A549 (cell line): ENCODE data around the gene EFNA3. TPM values are rescaled to one million over a fixed set of nuclear protein-coding genes. Genes with fewer than 3 reads are reported as not detected.

ENCODE experiments used
- ATAC-seq, 2 experiments: fragments of 200-7000 bp in 1 of 2; fragments of >200 bp in 1 of 2; cut with Nextera tagmentation in 1 of 2; cut with Tn5 transposase in 1 of 2; 3 replicates each; pipeline versions ENCODE4 v1.8.0 to v1.9.1; 2018 to 2020; ENCODE audit warnings: mild to moderate bottlenecking in 1 of 2, moderate library complexity in 1 of 2
- CTCF ChIA-PET: fragments of 300-600 bp; sonication (Branson Sonifier 250); formaldehyde crosslinking; extraction: SDS; loops from one replicate; lab custom pipeline; 2021; ENCODE audit warnings: antibody characterized with exemption, inconsistent platforms; lab: Yijun Ruan, JAX
- POLR2A ChIA-PET: fragments of 350-600 bp; formaldehyde crosslinking; extraction: SDS; loops from one replicate; lab custom pipeline; 2021; ENCODE audit warnings: antibody characterized with exemption, inconsistent platforms; lab: Yijun Ruan, JAX
- DNase-seq, 2 experiments: peaks; one replicate each; pipeline versions ENCODE4 v3.0.0 to v3.0.0-alpha.2; 2011 to 2016; ENCODE audit warnings: low read depth in 1 of 2, low spot score in 1 of 2
- FAIRE-seq: peaks from 2 replicates; lab custom pipeline; 2011; peaks lifted over from hg19 to GRCh38; lab: Jason Lieb, UNC
- H3K27ac ChIP-seq, 2 experiments: fragments of >200 bp; sonication (Bioruptor Twin); formaldehyde crosslinking; 3 replicates each; pipeline ENCODE4 v1.5.1; 2016 to 2017
- H3K4me1 ChIP-seq: fragments of >200 bp; sonication (Bioruptor Twin); formaldehyde crosslinking; 3 replicates; pipeline ENCODE4 v1.6.1; 2016
- H3K4me2 ChIP-seq: fragments of >200 bp; sonication (Bioruptor Twin); formaldehyde crosslinking; 3 replicates; pipeline ENCODE4 v1.6.1; 2016
- H3K4me3 ChIP-seq: fragments of >200 bp; sonication (Bioruptor Twin); formaldehyde crosslinking; 3 replicates; pipeline ENCODE4 v1.5.1; 2016
- H3K9me3 ChIP-seq: fragments of >200 bp; sonication (Bioruptor Twin); formaldehyde crosslinking; 3 replicates; pipeline ENCODE4 v1.6.1; 2016
- BCL3 ChIP-seq: fragments of >200 bp; sonication (Bioruptor Twin); formaldehyde crosslinking; IDR thresholded peaks from 3 replicates; pipeline ENCODE4 v1.6.1; 2016
- CBX8 ChIP-seq: fragments of 200-600 bp; sonication (generic); IDR thresholded peaks from 2 replicates; pipeline ENCODE4 v1.6.1; 2016
- CHD4 ChIP-seq: fragments of 200-600 bp; sonication (generic); IDR thresholded peaks from 2 replicates; pipeline ENCODE4 v1.6.1; 2016; ENCODE audit warnings: antibody characterized with exemption, mild to moderate bottlenecking, borderline replicate concordance
- CTCF ChIP-seq: fragments of >200 bp; sonication (Bioruptor Twin); formaldehyde crosslinking; IDR thresholded peaks from 3 replicates; pipeline ENCODE4 v1.5.1; 2016
- E2F6 ChIP-seq: IDR thresholded peaks from 2 replicates; pipeline ENCODE4 v1.6.1; 2012; ENCODE audit warnings: low read depth, borderline replicate concordance
- EHMT2 ChIP-seq: fragments of 200-600 bp; sonication (generic); IDR thresholded peaks from 2 replicates; pipeline ENCODE4 v1.6.1; 2016; ENCODE audit warnings: antibody characterized with exemption, low read depth, mild to moderate bottlenecking, moderate library complexity
- EP300 ChIP-seq, 2 experiments: fragments of >200 bp; sonication (Bioruptor Twin); formaldehyde crosslinking; IDR thresholded peaks; 2 replicates in 1 of 2; 3 replicates in 1 of 2; pipeline ENCODE4 v1.6.1; 2016 to 2017
- FOSL2 ChIP-seq, 2 experiments: fragments of 450-650 bp in 1 of 2; fragments of >200 bp in 1 of 2; sonication (Bioruptor Twin) in 1 of 2; formaldehyde crosslinking; IDR thresholded peaks; 2 replicates each; pipeline versions ENCODE4 v1.5.0 to v1.6.1; 2016 to 2020; ENCODE audit warnings: mild to moderate bottlenecking in 1 of 2, moderate library complexity in 1 of 2
- FOXS1 ChIP-seq: fragments of 250-450 bp; sonication (Bioruptor Pico); IDR thresholded peaks from 2 replicates; pipeline ENCODE4 v1.5.0; 2020; ENCODE audit warnings: mild to moderate bottlenecking, moderate library complexity
- GATA3 ChIP-seq: IDR thresholded peaks from 2 replicates; pipeline ENCODE4 v1.6.1; 2012; ENCODE audit warnings: borderline replicate concordance
- HEYL ChIP-seq: fragments of 250-450 bp; sonication (Bioruptor Pico); IDR thresholded peaks from 2 replicates; pipeline ENCODE4 v1.8.0; 2021; ENCODE audit warnings: mild to moderate bottlenecking, moderate library complexity
- HMGXB4 ChIP-seq: fragments of 250-450 bp; sonication (Bioruptor Pico); IDR thresholded peaks from 2 replicates; pipeline ENCODE4 v1.5.0; 2021; ENCODE audit warnings: mild to moderate bottlenecking, moderate library complexity, borderline replicate concordance
- HOXA7 ChIP-seq: fragments of 250-450 bp; sonication (Bioruptor Pico); IDR thresholded peaks from 2 replicates; pipeline ENCODE4 v1.5.0; 2020; ENCODE audit warnings: mild to moderate bottlenecking, moderate library complexity
- MAFK ChIP-seq: fragments of 450-650 bp; IDR thresholded peaks from 2 replicates; pipeline ENCODE4 v1.6.1; 2014; ENCODE audit not compliant: partially characterized antibody
- MAX ChIP-seq: IDR thresholded peaks from 2 replicates; pipeline ENCODE4 v1.6.1; 2012
- MAZ ChIP-seq: fragments of 150-350 bp; IDR thresholded peaks from 2 replicates; pipeline ENCODE4 v1.6.1; 2014; ENCODE audit warnings: antibody characterized with exemption, low read depth, low read length, borderline replicate concordance
- NPAS2 ChIP-seq: fragments of 250-450 bp; sonication (Bioruptor Pico); IDR thresholded peaks from 2 replicates; pipeline ENCODE4 v1.8.0; 2022; ENCODE audit warnings: mild to moderate bottlenecking, moderate library complexity, borderline replicate concordance
- PHF8 ChIP-seq: fragments of 200-600 bp; sonication (generic); IDR thresholded peaks from 2 replicates; pipeline ENCODE4 v1.6.1; 2016; ENCODE audit warnings: low read depth, mild to moderate bottlenecking, antibody characterized with exemption, moderate library complexity, borderline replicate concordance
- POLR2A ChIP-seq: IDR thresholded peaks from 2 replicates; pipeline ENCODE4 v1.6.1; 2012; ENCODE audit warnings: mild to moderate bottlenecking, low read length
- POLR2AphosphoS2 ChIP-seq: conservative IDR thresholded peaks from 2 replicates; pipeline ENCODE4 v1.6.1; 2012; ENCODE audit warnings: low read length, improper control_type of control experiment, inconsistent platforms
- RCOR1 ChIP-seq: fragments of 150-350 bp; IDR thresholded peaks from 2 replicates; pipeline ENCODE4 v1.6.1; 2014; ENCODE audit warnings: antibody characterized with exemption, low read length, low read depth
- SMC3 ChIP-seq: fragments of >200 bp; sonication (Bioruptor Twin); formaldehyde crosslinking; IDR thresholded peaks from 3 replicates; pipeline ENCODE4 v1.6.1; 2018; ENCODE audit warnings: inconsistent platforms
- WGBS: methylation state at CpG from one replicate; pipeline ENCODE4 v1.1.6; 2017; ENCODE audit errors: missing lambda C conversion rate; 5-methylcytosine and 5-hydroxymethylcytosine counted together
- polyA plus RNA-seq, 4 experiments: library from polyadenylated mRNA; depleted of rRNA in 3 of 4; stranded (reverse); fragments of >200 nt; fragmentation: RNase III in 1 of 4; extraction: RNeasy Plus Mini Kit Qiagen cat#74134 plus additional on column Dnase treatment in 1 of 4; gene quantifications; 2 replicates in 3 of 4; 3 replicates in 1 of 4; pipeline ENCODE4 v1.2.3, GENCODE V29; 2011 to 2017

EFNA3 gene
- polyA plus RNA-seq, 2 of the 4 experiments (the other 2 are of a cell fraction): 1.9 to 2.7 TPM

GRCh38 chr1:155050560-155051341, 27.9 kb upstream of the EFNA3 start, which contains the start of gene ADAM15 (continued):
- peak; percentile 89 for TF ChIP-seq CTCF
- no peak for TF ChIP-seq CHD4
- no peak for TF ChIP-seq RCOR1
- TF ChIP-seq SMC3: peak; percentile 69
- no peak; the same call in 1 of the 2 replicates for TF ChIP-seq PHF8

- Histone ChIP-seq H3K27ac (peak overlapping the region; percentile 93 to 94), H3K4me2 (peak overlapping the region; percentile 97), H3K4me1 (peaks cover 22% of the 10 kb centered on the region), H3K4me3 (peak overlapping the region; percentile 94), H3K9me3 (no peaks in the 10 kb centered on the region)
- ATAC-seq: peak in 1 of 2 experiments; percentile 23; a peak in 4 of 6 replicates
- DNase-seq: no peak
- CTCF ChIA-PET: interaction anchor here (1.0 to 27.3 kb wide), 11 partner anchors 10 to 447 kb away, joined by 3 to 350 read pairs (median 3); partner anchors contain the start of genes EFNA3, EFNA4 and KRTCAP2
- POLR2A ChIA-PET: interaction anchor here (0.7 to 1.4 kb wide), 8 partner anchors 8 to 81 kb away, joined by 3 to 6 read pairs (median 4); partner anchors contain the start of gene SHC1
- WGBS: 0% methylated on average over 14 of the region's 31 CpGs
- TF ChIP-seq GATA3 (no peak), SMC3 (no peak), BCL3 (peak; percentile 46; the same call in 1 of the 3 replicates), FOSL2 (IDR thresholded peaks at IDR 0.05) (no peak), FOSL2 (CRISPR knock-in tag; IDR thresholded peaks at IDR 0.05) (no peak), EHMT2 (no peak), POLR2A (peak; percentile 35), PHF8 (peak; percentile 44; the same call in 1 of the 2 replicates)
- no peak for FAIRE-seq
These were observed 27.3 kb upstream of the EFNA3 start for GRCh38 chr1:155051342-155051776.

- FAIRE-seq: no peak
- TF ChIP-seq NPAS2 (CRISPR knock-in tag): no peak
- no peak for TF ChIP-seq FOXS1 (CRISPR knock-in tag)
- TF ChIP-seq E2F6: no peak
- TF ChIP-seq CBX8: no peak
- no peak for TF ChIP-seq EP300 (IDR thresholded peaks at IDR 0.05)
- TF ChIP-seq MAFK: no peak
- no peak for TF ChIP-seq POLR2A
- no peak for TF ChIP-seq EHMT2
- no peak for TF ChIP-seq HMGXB4 (CRISPR knock-in tag)
- no peak for TF ChIP-seq POLR2AphosphoS2
- TF ChIP-seq MAX: no peak
- TF ChIP-seq MAZ: no peak
- TF ChIP-seq CHD4: no peak
- no peak for TF ChIP-seq HEYL (CRISPR knock-in tag)
- no peak for TF ChIP-seq HOXA7 (CRISPR knock-in tag)
- TF ChIP-seq BCL3: no peak
- TF ChIP-seq RCOR1: no peak
- peak; percentile 45 to 55 for ATAC-seq
- CTCF ChIA-PET: interaction anchor here (1.1 to 27.3 kb wide), 8 partner anchors 9 to 572 kb away, joined by 3 to 350 read pairs (median 4); partner anchors contain the start of genes EFNA3 and EFNA4
- H3K27ac ChIP-seq: peak overlapping the region; percentile 93 to 94
- H3K4me3 ChIP-seq: peak overlapping the region; percentile 94
- peak overlapping the region; percentile 97 for H3K4me2 ChIP-seq
- under 1% methylated on average over 14 of the region's 27 CpGs for WGBS
- DNase-seq: peak in 1 of 2 experiments; percentile 61
- peaks cover 22% of the 10 kb centered on the region for H3K4me1 ChIP-seq
- no peaks in the 10 kb centered on the region for H3K9me3 ChIP-seq
- POLR2A ChIA-PET: interaction anchor here (1.3 kb wide), 1 partner anchor 13 kb away, joined by 3 read pairs; no protein-coding TSS in a partner anchor
These were observed 26.7 kb upstream of the EFNA3 start for GRCh38 chr1:155051777-155052398.
